Karpas-422 (cell line): ENCODE results near the gene DDAH2. TPM values are rescaled to one million over a fixed set of nuclear protein-coding genes. Genes with fewer than 3 reads are reported as not detected.

ENCODE experiments used
- DNase-seq: peaks from one replicate; pipeline ENCODE4 v3.0.0-alpha.2; 2015
- H2AFZ ChIP-seq: fragments of 200-600 bp; sonication (generic); 2 replicates; pipeline ENCODE4 v1.6.1; 2014; ENCODE audit warnings: antibody characterized with exemption, low read length, mixed read lengths
- H3K27ac ChIP-seq: fragments of 200-600 bp; sonication (generic); 2 replicates; pipeline ENCODE4 v1.5.1; 2014; ENCODE audit warnings: mild to moderate bottlenecking, low read length, moderate library complexity
- H3K27me3 ChIP-seq: fragments of 200-600 bp; sonication (generic); 2 replicates; pipeline ENCODE4 v1.6.1; 2014; ENCODE audit warnings: low read length, mixed read lengths
- H3K36me3 ChIP-seq: fragments of 200-600 bp; sonication (generic); 2 replicates; pipeline ENCODE4 v1.6.1; 2014; ENCODE audit warnings: low read length, mixed read lengths; ENCODE audit not compliant: insufficient read depth
- H3K4me1 ChIP-seq: fragments of 200-600 bp; sonication (generic); 2 replicates; pipeline ENCODE4 v1.6.1; 2014; ENCODE audit warnings: mild to moderate bottlenecking, low read length, mixed read lengths
- H3K4me2 ChIP-seq: fragments of 200-600 bp; sonication (generic); 2 replicates; pipeline ENCODE4 v1.6.1; 2014; ENCODE audit warnings: low read length, low read depth, mild to moderate bottlenecking; ENCODE audit not compliant: poor library complexity, severe bottlenecking
- H3K4me3 ChIP-seq: fragments of 200-600 bp; sonication (generic); 2 replicates; pipeline ENCODE4 v1.5.1; 2014; ENCODE audit warnings: mild to moderate bottlenecking, antibody characterized with exemption, low read length, mixed read lengths
- H3K79me2 ChIP-seq: fragments of 200-600 bp; sonication (generic); 2 replicates; pipeline ENCODE4 v1.6.1; 2014; ENCODE audit warnings: mild to moderate bottlenecking, low read length, mixed read lengths
- H3K9ac ChIP-seq: fragments of 200-600 bp; sonication (generic); 2 replicates; pipeline ENCODE4 v1.6.0; 2014; ENCODE audit warnings: low read length
- H3K9me2 ChIP-seq: fragments of 200-600 bp; sonication (generic), shearing (Covaris generic); replicated peaks from 2 replicates; pipeline ENCODE4 v1.6.0; 2014; ENCODE audit warnings: mild to moderate bottlenecking, low read length, moderate library complexity; ENCODE audit not compliant: insufficient read depth
- H3K9me3 ChIP-seq: fragments of 300-700, 200-600 bp; sonication (generic); 2 replicates; pipeline ENCODE4 v1.6.1; 2014; ENCODE audit warnings: low read length, mixed read lengths
- H4K20me1 ChIP-seq: fragments of 200-600 bp; sonication (generic); 2 replicates; pipeline ENCODE4 v1.6.1; 2014; ENCODE audit warnings: mild to moderate bottlenecking, antibody characterized with exemption, low read length, low read depth; ENCODE audit not compliant: insufficient read depth
- small RNA-seq: library from RNA; depleted of rRNA; stranded (forward); fragments of <200 nt; gene quantifications from one replicate; pipeline ENCODE3, GENCODE V24; 2014
- total RNA-seq: library from RNA; depleted of rRNA; stranded (reverse); fragments of >200 nt; shearing (Covaris generic); gene quantifications from 2 replicates; pipeline ENCODE4 v1.2.3, GENCODE V29; 2014; ENCODE audit warnings: low replicate concordance; rRNA removed

DDAH2 gene
- total RNA-seq, 1 experiment from 2014 or later, result 13.3 TPM

GRCh38 chr6:31677955-31678354 is 51.1 kb downstream of the DDAH2 start:
- Histone ChIP-seq H3K4me2 (no peak overlapping the region), H3K9ac (no peak overlapping the region), H3K4me3 (no peak overlapping the region), H3K27me3 (no peaks in the 10 kb centered on the region), H4K20me1 (no peaks in the 10 kb centered on the region), H2AFZ (no peak overlapping the region), H3K9me3 (no peaks in the 10 kb centered on the region), H3K4me1 (peaks cover 14% of the 10 kb centered on the region), H3K27ac (no peak overlapping the region), H3K36me3 (no peaks in the 10 kb centered on the region), H3K79me2 (no peaks in the 10 kb centered on the region), H3K9me2 (no peaks in the 10 kb centered on the region)
- no peak for DNase-seq

Small RNA genes within 50 kb of the gene (small RNA-seq; reads per million reads assigned to genes)
- gene LY6G6D (not detected), gene MIR4646 (not detected), gene MSH5-SAPCD1 (not detected), gene RF00019 (not detected), gene RNU6-850P (not detected), gene SAPCD1 (not detected)

Other genes with a start within 250 kb of the DDAH2 start
- 13.2 and 15.7 TPM in 2 replicates for gene MICB, start 231.2 kb downstream of the DDAH2 start, total RNA-seq
- gene MCCD1, start 200.3 kb downstream of the DDAH2 start, total RNA-seq, result not detected in 2 replicates
- gene DDX39B, start 187.3 kb downstream of the DDAH2 start, total RNA-seq, result 412 and 561 TPM in 2 replicates
- 15.2 and 34.9 TPM in 2 replicates for gene ATP6V1G2, start 182.7 kb downstream of the DDAH2 start, total RNA-seq
- gene NFKBIL1, start 181.7 kb downstream of the DDAH2 start, total RNA-seq, result 21.8 and 46.1 TPM in 2 replicates
- 71.1 and 128 TPM in 2 replicates for gene LTA, start 157.0 kb downstream of the DDAH2 start, total RNA-seq
- 223 and 233 TPM in 2 replicates for gene TNF, start 153.7 kb downstream of the DDAH2 start, total RNA-seq
- gene LTB, start 146.9 kb downstream of the DDAH2 start, total RNA-seq, result 74.1 and 241 TPM in 2 replicates
- gene LST1, start 143.0 kb downstream of the DDAH2 start, total RNA-seq, result 5.1 and 6.6 TPM in 2 replicates
- not detected in 2 replicates for gene NCR3, start 136.3 kb downstream of the DDAH2 start, total RNA-seq
- gene AIF1, start 114.1 kb downstream of the DDAH2 start, total RNA-seq, result 0.76 TPM in 1 of 2 replicates, not detected in the other
- gene PRRC2A, start 108.6 kb downstream of the DDAH2 start, total RNA-seq, result 123 and 147 TPM in 2 replicates
- 145 and 229 TPM in 2 replicates for gene BAG6, start 76.6 kb downstream of the DDAH2 start, total RNA-seq
- gene APOM, start 73.4 kb downstream of the DDAH2 start, total RNA-seq, result 6.7 and 7.6 TPM in 2 replicates
- gene C6orf47, start 68.5 kb downstream of the DDAH2 start, total RNA-seq, result 13.8 and 35.6 TPM in 2 replicates
- gene GPANK1, start 64.3 kb downstream of the DDAH2 start, total RNA-seq, result 18.6 and 26.2 TPM in 2 replicates
- 178 and 212 TPM in 2 replicates for gene CSNK2B, start 63.2 kb downstream of the DDAH2 start, total RNA-seq
- 3.4 and 7.3 TPM in 2 replicates for gene LY6G5B, start 59.3 kb downstream of the DDAH2 start, total RNA-seq
- gene LY6G5C, start 48.2 kb downstream of the DDAH2 start, total RNA-seq, result 0.51 TPM in 1 of 2 replicates, not detected in the other
- gene ABHD16A, start 26.0 kb downstream of the DDAH2 start, total RNA-seq, result 55.6 and 92.1 TPM in 2 replicates
- not detected in 2 replicates for gene LY6G6F, start 22.4 kb downstream of the DDAH2 start, total RNA-seq
- gene LY6G6D, start 14.0 kb downstream of the DDAH2 start, total RNA-seq, result not detected in 2 replicates
- gene LY6G6C, start 7.6 kb downstream of the DDAH2 start, total RNA-seq, result not detected in 2 replicates
- not detected in 2 replicates for gene MPIG6B, start 5.9 kb downstream of the DDAH2 start, total RNA-seq
- 385 and 405 TPM in 2 replicates for gene CLIC1, start 7.2 kb upstream of the DDAH2 start, total RNA-seq
- gene MSH5, start 10.7 kb upstream of the DDAH2 start, total RNA-seq, result 30.5 and 58.4 TPM in 2 replicates
- gene SAPCD1, start 33.4 kb upstream of the DDAH2 start, total RNA-seq, result 1.8 and 14.0 TPM in 2 replicates
- 0.29 and 0.34 TPM in 2 replicates for gene VWA7, start 48.0 kb upstream of the DDAH2 start, total RNA-seq
- 38.0 and 43.0 TPM in 2 replicates for gene VARS1, start 66.5 kb upstream of the DDAH2 start, total RNA-seq
- 44.9 and 57.4 TPM in 2 replicates for gene LSM2, start 77.7 kb upstream of the DDAH2 start, total RNA-seq
- gene HSPA1L, start 86.0 kb upstream of the DDAH2 start, total RNA-seq, result 0.72 TPM in 1 of 2 replicates, not detected in the other
- 0.32 TPM in 1 of 2 replicates, not detected in the other for gene HSPA1A, start 86.2 kb upstream of the DDAH2 start, total RNA-seq
- 78.6 and 143 TPM in 2 replicates for gene HSPA1B, start 98.4 kb upstream of the DDAH2 start, total RNA-seq
- 23.7 and 38.7 TPM in 2 replicates for gene NEU1, start 133.5 kb upstream of the DDAH2 start, total RNA-seq
- gene SLC44A4, start 149.7 kb upstream of the DDAH2 start, total RNA-seq, result not detected in 2 replicates
- 40.0 and 79.0 TPM in 2 replicates for gene EHMT2, start 168.4 kb upstream of the DDAH2 start, total RNA-seq
- gene ZBTB12, start 172.8 kb upstream of the DDAH2 start, total RNA-seq, result 13.3 and 26.3 TPM in 2 replicates
- gene C2, start 198.4 kb upstream of the DDAH2 start, total RNA-seq, result not detected in 2 replicates
- gene CFB, start 216.8 kb upstream of the DDAH2 start, total RNA-seq, result 0.22 TPM in 1 of 2 replicates, not detected in the other
- gene NELFE, start 229.7 kb upstream of the DDAH2 start, total RNA-seq, result 56.3 and 146 TPM in 2 replicates
- 43.7 and 60.0 TPM in 2 replicates for gene SKIC2, start 229.9 kb upstream of the DDAH2 start, total RNA-seq
- gene DXO, start 242.8 kb upstream of the DDAH2 start, total RNA-seq, result 20.8 and 25.0 TPM in 2 replicates